ENCODE results near the gene DEXI. TPM values are rescaled to one million over a fixed set of nuclear protein-coding genes. Genes with fewer than 3 reads are reported as not detected.

Gene DEXI
- total and polyA plus RNA-seq, 2 donors (not counting 1 experiment from before 2014, with no cell fraction given), result 38.8 to 49.9 TPM

GRCh38 chr16:10889855-10890254, 52.4 kb downstream of the DEXI start:
- peaks cover 8% of the 10 kb centered on the region for H3K27me3 ChIP-seq (ENCODE audit: control insufficient read depth, insufficient read depth, low read length)

DNA sequence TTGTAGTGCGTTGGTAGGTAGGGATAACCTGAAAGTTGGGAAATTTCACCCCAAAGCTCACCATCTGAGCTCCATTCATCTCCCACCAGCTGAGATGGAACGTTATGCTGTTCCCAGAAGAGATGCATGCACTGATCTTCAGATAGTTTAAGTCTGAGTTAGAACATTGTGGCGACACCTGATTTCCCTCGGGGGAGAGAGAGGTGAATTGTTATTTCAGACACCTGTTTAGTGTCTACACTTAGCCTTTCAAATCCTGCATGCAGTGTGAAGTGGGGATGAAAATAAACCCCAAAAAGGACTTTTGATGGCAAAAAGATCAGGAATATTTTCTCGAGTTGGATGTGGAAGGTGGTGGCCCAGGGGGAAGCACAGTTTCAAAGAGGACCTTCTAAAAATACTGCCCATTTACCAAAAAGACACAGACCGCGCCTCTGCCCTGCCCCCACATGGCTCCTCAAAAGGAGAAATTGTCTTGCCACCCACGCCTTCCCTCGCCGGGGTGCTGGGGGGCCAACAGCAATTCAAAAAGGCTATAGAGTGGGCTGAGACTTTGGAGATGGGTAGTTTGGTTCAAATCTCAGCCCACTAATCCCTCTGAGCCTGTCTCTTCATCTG, 53.8 kb downstream of the DEXI start:
- TF ChIP-seq, protein P1, sequence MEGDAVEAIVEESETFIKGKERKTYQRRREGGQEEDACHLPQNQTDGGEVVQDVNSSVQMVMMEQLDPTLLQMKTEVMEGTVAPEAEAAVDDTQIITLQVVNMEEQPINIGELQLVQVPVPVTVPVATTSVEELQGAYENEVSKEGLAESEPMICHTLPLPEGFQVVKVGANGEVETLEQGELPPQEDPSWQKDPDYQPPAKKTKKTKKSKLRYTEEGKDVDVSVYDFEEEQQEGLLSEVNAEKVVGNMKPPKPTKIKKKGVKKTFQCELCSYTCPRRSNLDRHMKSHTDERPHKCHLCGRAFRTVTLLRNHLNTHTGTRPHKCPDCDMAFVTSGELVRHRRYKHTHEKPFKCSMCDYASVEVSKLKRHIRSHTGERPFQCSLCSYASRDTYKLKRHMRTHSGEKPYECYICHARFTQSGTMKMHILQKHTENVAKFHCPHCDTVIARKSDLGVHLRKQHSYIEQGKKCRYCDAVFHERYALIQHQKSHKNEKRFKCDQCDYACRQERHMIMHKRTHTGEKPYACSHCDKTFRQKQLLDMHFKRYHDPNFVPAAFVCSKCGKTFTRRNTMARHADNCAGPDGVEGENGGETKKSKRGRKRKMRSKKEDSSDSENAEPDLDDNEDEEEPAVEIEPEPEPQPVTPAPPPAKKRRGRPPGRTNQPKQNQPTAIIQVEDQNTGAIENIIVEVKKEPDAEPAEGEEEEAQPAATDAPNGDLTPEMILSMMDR (conservative IDR thresholded peaks at IDR 0.05 in 1 of 2, IDR thresholded peaks at IDR 0.05 in 1 of 2; ENCODE audit: low read depth in 1 of 2, low read length in 2 of 2), result no peak
- TF ChIP-seq EZH2 (IDR thresholded peaks at IDR 0.05; ENCODE audit: low read length, missing control alignments), result no peak
- no peak overlapping the region for H3K4me2 ChIP-seq (ENCODE audit: extremely low read depth, insufficient read depth, low read length)
- no peak overlapping the region for H2AFZ ChIP-seq (ENCODE audit: low read length)
- H3K9me3 ChIP-seq (ENCODE audit: control insufficient read depth, insufficient read depth, low read depth, low read length), result no peaks in the 10 kb centered on the region
- H3K36me3 ChIP-seq (ENCODE audit: control insufficient read depth, insufficient read depth, low read length), result no peaks in the 10 kb centered on the region
- H3K9ac ChIP-seq (ENCODE audit: insufficient read depth, low read length), result no peak overlapping the region
- peaks cover 8% of the 10 kb centered on the region for H3K27me3 ChIP-seq (ENCODE audit: control insufficient read depth, insufficient read depth, low read length)
- H3K4me1 ChIP-seq (ENCODE audit: control insufficient read depth, extremely low read depth, insufficient read depth, low read length), result no peaks in the 10 kb centered on the region
- H4K20me1 ChIP-seq (ENCODE audit: control insufficient read depth, extremely low read depth, insufficient read depth, low read length), result no peaks in the 10 kb centered on the region
- H3K79me2 ChIP-seq (ENCODE audit: control insufficient read depth, insufficient read depth, low read length), result no peaks in the 10 kb centered on the region
- H3K4me3 ChIP-seq (replicated peaks in 1 of 4; ENCODE audit: control extremely low read depth in 1 of 4, insufficient read depth in 1 of 4, low read depth in 3 of 4, low read length in 4 of 4), result no peak overlapping the region
- DNase-seq (ENCODE audit: low read depth in 2 of 2), result no peak
- H3K27ac ChIP-seq (ENCODE audit: insufficient read depth, low read length), result no peak overlapping the region

More at GRCh38 chr16:10889855-10890254, 52.4 kb downstream of the DEXI start:
- H3K9ac ChIP-seq (ENCODE audit: insufficient read depth, low read length), result no peak overlapping the region
- no peak for DNase-seq (ENCODE audit: low read depth in 2 of 2)
- no peaks in the 10 kb centered on the region for H3K4me1 ChIP-seq (ENCODE audit: control insufficient read depth, extremely low read depth, insufficient read depth, low read length)
- H3K9me3 ChIP-seq (ENCODE audit: control insufficient read depth, insufficient read depth, low read depth, low read length), result no peaks in the 10 kb centered on the region
- H2AFZ ChIP-seq (ENCODE audit: low read length), result no peak overlapping the region
- no peak overlapping the region for H3K27ac ChIP-seq (ENCODE audit: insufficient read depth, low read length)
- H3K79me2 ChIP-seq (ENCODE audit: control insufficient read depth, insufficient read depth, low read length), result no peaks in the 10 kb centered on the region
- no peaks in the 10 kb centered on the region for H3K36me3 ChIP-seq (ENCODE audit: control insufficient read depth, insufficient read depth, low read length)
- H3K4me3 ChIP-seq (replicated peaks in 1 of 4; ENCODE audit: control extremely low read depth in 1 of 4, insufficient read depth in 1 of 4, low read depth in 3 of 4, low read length in 4 of 4), result no peak overlapping the region
- no peaks in the 10 kb centered on the region for H4K20me1 ChIP-seq (ENCODE audit: control insufficient read depth, extremely low read depth, insufficient read depth, low read length)
- TF ChIP-seq, protein P1 (conservative IDR thresholded peaks at IDR 0.05 in 1 of 2, IDR thresholded peaks at IDR 0.05 in 1 of 2; ENCODE audit: low read depth in 1 of 2, low read length in 2 of 2), result no peak
- no peak for TF ChIP-seq EZH2 (IDR thresholded peaks at IDR 0.05; ENCODE audit: low read length, missing control alignments)
- no peak overlapping the region for H3K4me2 ChIP-seq (ENCODE audit: extremely low read depth, insufficient read depth, low read length)

DNA sequence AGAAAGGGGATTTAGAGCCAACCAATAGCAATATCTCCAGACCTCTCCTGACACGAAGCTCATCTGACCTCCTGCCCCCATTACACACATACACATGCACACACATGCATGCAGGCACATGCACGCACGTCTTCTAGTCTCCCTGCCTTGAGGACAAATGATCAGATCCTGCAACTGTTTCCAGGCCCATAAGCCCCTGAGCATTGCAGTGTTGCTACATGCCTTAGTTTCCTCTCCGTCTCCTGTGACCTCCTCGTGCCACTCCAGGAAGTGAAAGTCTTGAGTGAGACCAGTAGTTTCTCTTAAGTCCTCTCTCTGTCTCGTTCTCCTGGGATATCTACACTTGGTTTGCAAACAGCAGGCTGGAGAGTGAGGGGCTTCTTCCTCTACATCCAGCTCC, 57.0 kb downstream of the DEXI start:
- no peak for TF ChIP-seq EZH2 (IDR thresholded peaks at IDR 0.05; ENCODE audit: low read length, missing control alignments)
- TF ChIP-seq, protein P1 (conservative IDR thresholded peaks at IDR 0.05 in 1 of 2, IDR thresholded peaks at IDR 0.05 in 1 of 2; ENCODE audit: low read depth in 1 of 2, low read length in 2 of 2), result no peak

More for the DNA sequence above, 57.0 kb downstream of the DEXI start:
- Histone ChIP-seq H3K79me2 (ENCODE audit: control insufficient read depth, insufficient read depth, low read length) (no peaks in the 10 kb centered on the region), H4K20me1 (ENCODE audit: control insufficient read depth, extremely low read depth, insufficient read depth, low read length) (no peaks in the 10 kb centered on the region), H3K4me1 (ENCODE audit: control insufficient read depth, extremely low read depth, insufficient read depth, low read length) (no peaks in the 10 kb centered on the region), H2AFZ (ENCODE audit: low read length) (no peak overlapping the region), H3K9ac (ENCODE audit: insufficient read depth, low read length) (no peak overlapping the region), H3K9me3 (ENCODE audit: control insufficient read depth, insufficient read depth, low read depth, low read length) (no peaks in the 10 kb centered on the region), H3K27ac (ENCODE audit: insufficient read depth, low read length) (no peak overlapping the region), H3K36me3 (ENCODE audit: control insufficient read depth, insufficient read depth, low read length) (no peaks in the 10 kb centered on the region), H3K27me3 (ENCODE audit: control insufficient read depth, insufficient read depth, low read length) (peaks cover 8% of the 10 kb centered on the region), H3K4me3 (replicated peaks in 1 of 4; ENCODE audit: control extremely low read depth in 1 of 4, insufficient read depth in 1 of 4, low read depth in 3 of 4, low read length in 4 of 4) (no peak overlapping the region), H3K4me2 (ENCODE audit: extremely low read depth, insufficient read depth, low read length) (no peak overlapping the region)
- no peak for DNase-seq (ENCODE audit: low read depth in 2 of 2)
